Measurements from ENCODE around the gene HOXC13.

The HOXC13 gene

GRCh38 chr12:53983950-53984572 is 45.4 kb downstream of the HOXC13 start:
- Mint-ChIP-seq H3K4me3 (no peak overlapping the region), H3K9me3 (peaks cover 2% of the 10 kb centered on the region), H3K27me3 (peaks cover 51% of the 10 kb centered on the region), H3K27ac (peak overlapping the region; percentile 63), H3K4me1 (peaks cover 10% of the 10 kb centered on the region), H3K36me3 (no peaks in the 10 kb centered on the region)
- no peak for ATAC-seq (ENCODE audit: low read depth)
- no peak for DNase-seq (ENCODE audit: low spot score in 2 of 2)

- peak within 1 kb of the TSS; percentile 27 for H3K4me3 Mint-ChIP-seq
- no peak for DNase-seq (ENCODE audit: low spot score in 2 of 2)
- H3K36me3 Mint-ChIP-seq, result no peaks in the 10 kb centered on the region
- peak within 1 kb of the TSS; percentile 88 for H3K27ac Mint-ChIP-seq
- peaks cover 2% of the 10 kb centered on the region for H3K9me3 Mint-ChIP-seq
- peaks cover 51% of the 10 kb centered on the region for H3K27me3 Mint-ChIP-seq
- peaks cover 19% of the 10 kb centered on the region for H3K4me1 Mint-ChIP-seq
- no peak for ATAC-seq (ENCODE audit: low read depth)
Observed at GRCh38 chr12:53984901-53985691, 46.5 kb downstream of the HOXC13 start, which contains the start of gene HOXC10. TSS of gene HOXC10 (plus strand) at chr12:53985146. CDS start at chr12:53985260, 114 bp downstream.

GRCh38 chr12:53985692-53985993 is 47.0 kb downstream of the HOXC13 start:
- H3K4me3 Mint-ChIP-seq, result no peak overlapping the region
- H3K36me3 Mint-ChIP-seq, result no peaks in the 10 kb centered on the region
- peaks cover 52% of the 10 kb centered on the region for H3K27me3 Mint-ChIP-seq

GRCh38 chr12:53985994-53986685 is 47.5 kb downstream of the HOXC13 start:
- Mint-ChIP-seq H3K4me1 (peaks cover 23% of the 10 kb centered on the region), H3K27ac (no peak overlapping the region), H3K9me3 (peaks cover 2% of the 10 kb centered on the region), H3K27me3 (peaks cover 54% of the 10 kb centered on the region), H3K4me3 (no peak overlapping the region), H3K36me3 (no peaks in the 10 kb centered on the region)
- DNase-seq (ENCODE audit: low spot score in 2 of 2) (no peak), ATAC-seq (ENCODE audit: low read depth) (no peak)

More at GRCh38 chr12:53985692-53985993, 47.0 kb downstream of the HOXC13 start:
- no peak for DNase-seq (ENCODE audit: low spot score in 2 of 2)
- Mint-ChIP-seq H3K27ac (peak overlapping the region; percentile 88), H3K9me3 (peaks cover 2% of the 10 kb centered on the region), H3K4me1 (peaks cover 20% of the 10 kb centered on the region)
- ATAC-seq (ENCODE audit: low read depth), result no peak

- ATAC-seq (ENCODE audit: low read depth) (no peak), DNase-seq (ENCODE audit: low spot score in 2 of 2) (no peak)
- Mint-ChIP-seq H3K27ac (peak overlapping the region; percentile 35), H3K9me3 (peaks cover 2% of the 10 kb centered on the region), H3K27me3 (peaks cover 51% of the 10 kb centered on the region), H3K36me3 (no peaks in the 10 kb centered on the region), H3K4me1 (peaks cover 24% of the 10 kb centered on the region), H3K4me3 (no peak overlapping the region)
Observed at GRCh38 chr12:53986686-53987483, 48.3 kb downstream of the HOXC13 start.

GRCh38 chr12:53987787-53988230 is 49.2 kb downstream of the HOXC13 start:
- H3K27me3 Mint-ChIP-seq, result peaks cover 55% of the 10 kb centered on the region
- H3K4me1 Mint-ChIP-seq, result peaks cover 24% of the 10 kb centered on the region
- ATAC-seq (ENCODE audit: low read depth) (no peak), DNase-seq (ENCODE audit: low spot score in 2 of 2) (no peak)
- no peak overlapping the region for H3K27ac Mint-ChIP-seq
- H3K4me3 Mint-ChIP-seq, result no peak overlapping the region
- H3K9me3 Mint-ChIP-seq, result peaks cover 2% of the 10 kb centered on the region
- no peaks in the 10 kb centered on the region for H3K36me3 Mint-ChIP-seq

- H3K36me3 Mint-ChIP-seq, result no peaks in the 10 kb centered on the region
- peaks cover 24% of the 10 kb centered on the region for H3K4me1 Mint-ChIP-seq
- H3K27me3 Mint-ChIP-seq, result peaks cover 50% of the 10 kb centered on the region
- ATAC-seq (ENCODE audit: low read depth) (no peak), DNase-seq (ENCODE audit: low spot score in 2 of 2) (no peak)
- H3K27ac Mint-ChIP-seq, result no peak overlapping the region
- H3K9me3 Mint-ChIP-seq, result peaks cover 2% of the 10 kb centered on the region
- peak overlapping the region; percentile 39 for H3K4me3 Mint-ChIP-seq
Observed at GRCh38 chr12:53988541-53989226, 50.1 kb downstream of the HOXC13 start.

- Mint-ChIP-seq H3K27ac (no peak overlapping the region), H3K4me1 (peaks cover 24% of the 10 kb centered on the region)
Observed at GRCh38 chr12:53989227-53990113, 50.8 kb downstream of the HOXC13 start.

GRCh38 chr12:53990311-53991076 is 51.9 kb downstream of the HOXC13 start:
- H3K27me3 Mint-ChIP-seq, result peaks cover 51% of the 10 kb centered on the region
- no peak overlapping the region for H3K4me3 Mint-ChIP-seq
- peaks cover 2% of the 10 kb centered on the region for H3K9me3 Mint-ChIP-seq
- H3K4me1 Mint-ChIP-seq, result peaks cover 28% of the 10 kb centered on the region
- no peaks in the 10 kb centered on the region for H3K36me3 Mint-ChIP-seq
- DNase-seq (ENCODE audit: low spot score in 2 of 2) (no peak), ATAC-seq (ENCODE audit: low read depth) (no peak)
- peak overlapping the region; percentile 30 for H3K27ac Mint-ChIP-seq

More at GRCh38 chr12:53989227-53990113, 50.8 kb downstream of the HOXC13 start:
- Mint-ChIP-seq H3K9me3 (peaks cover 2% of the 10 kb centered on the region), H3K36me3 (no peaks in the 10 kb centered on the region), H3K27me3 (peaks cover 56% of the 10 kb centered on the region), H3K4me3 (peak overlapping the region; percentile 39)
- ATAC-seq (ENCODE audit: low read depth) (peak; percentile 39), DNase-seq (ENCODE audit: low spot score in 2 of 2) (no peak)

- Mint-ChIP-seq H3K4me3 (no peak overlapping the region), H3K27ac (peak overlapping the region; percentile 30), H3K9me3 (peaks cover 2% of the 10 kb centered on the region), H3K27me3 (peaks cover 53% of the 10 kb centered on the region), H3K36me3 (no peaks in the 10 kb centered on the region), H3K4me1 (peaks cover 32% of the 10 kb centered on the region)
- ATAC-seq (ENCODE audit: low read depth) (no peak), DNase-seq (ENCODE audit: low spot score in 2 of 2) (no peak)
Observed at GRCh38 chr12:53991077-53991460, 52.4 kb downstream of the HOXC13 start.

GRCh38 chr12:53992377-53992889 is 53.8 kb downstream of the HOXC13 start:
- no peak overlapping the region for H3K27ac Mint-ChIP-seq
- DNase-seq (ENCODE audit: low spot score in 2 of 2), result no peak
- ATAC-seq (ENCODE audit: low read depth), result no peak
- peaks cover 51% of the 10 kb centered on the region for H3K27me3 Mint-ChIP-seq
- H3K4me3 Mint-ChIP-seq, result no peak overlapping the region
- H3K4me1 Mint-ChIP-seq, result peaks cover 36% of the 10 kb centered on the region
- H3K36me3 Mint-ChIP-seq, result no peaks in the 10 kb centered on the region
- H3K9me3 Mint-ChIP-seq, result peaks cover 2% of the 10 kb centered on the region
